GM20000 (cell line): Measurements from ENCODE around the gene MYO9A.

Experiments
- DNase-seq: peaks from one replicate; pipeline ENCODE4 v3.0.0; 2012; ENCODE audit warnings: low spot score
- TF ChIP-seq, protein P1 (sequence below): IDR thresholded peaks from 2 replicates; pipeline ENCODE4 v1.5.1; 2012; ENCODE audit warnings: mild to moderate bottlenecking, control low read depth; ENCODE audit errors: extremely low read depth, missing control alignments

The MYO9A gene

DNA sequence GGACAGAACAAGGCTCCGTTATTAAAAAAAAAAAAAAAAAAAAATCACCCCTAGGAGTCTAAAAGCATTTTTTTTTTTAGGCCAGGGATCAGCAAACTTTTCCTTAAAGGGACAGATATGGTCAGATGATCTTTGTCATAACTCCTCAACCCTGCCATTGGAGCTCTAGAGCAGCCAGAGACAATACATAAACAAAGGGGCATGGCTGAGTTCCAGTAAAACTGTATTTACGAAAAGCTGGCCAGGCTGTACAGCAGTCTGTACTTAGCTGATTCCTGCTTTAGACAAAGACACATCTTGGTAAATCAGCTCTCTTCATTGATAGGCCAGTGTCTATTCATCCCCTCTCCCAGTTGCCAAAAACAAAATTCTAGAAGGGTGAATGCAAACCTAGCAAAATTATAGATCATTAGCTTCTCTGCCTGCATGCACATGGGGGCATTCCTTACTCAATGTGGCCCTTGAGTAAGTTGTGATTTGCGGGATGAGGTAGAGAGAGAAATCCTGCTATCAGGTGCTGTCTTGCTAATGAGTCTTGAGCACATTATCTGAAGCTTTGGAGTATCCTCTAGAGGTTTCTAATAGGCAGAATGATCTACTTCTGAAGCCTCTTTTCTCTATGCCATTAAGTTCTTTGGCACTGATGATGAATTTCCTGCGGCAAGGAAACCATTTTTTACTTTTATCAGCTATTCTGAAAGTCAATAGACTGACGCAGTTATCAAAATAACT lies 35.5 kb upstream of the MYO9A start:
- DNase-seq: no peak
- TF ChIP-seq, protein P1, sequence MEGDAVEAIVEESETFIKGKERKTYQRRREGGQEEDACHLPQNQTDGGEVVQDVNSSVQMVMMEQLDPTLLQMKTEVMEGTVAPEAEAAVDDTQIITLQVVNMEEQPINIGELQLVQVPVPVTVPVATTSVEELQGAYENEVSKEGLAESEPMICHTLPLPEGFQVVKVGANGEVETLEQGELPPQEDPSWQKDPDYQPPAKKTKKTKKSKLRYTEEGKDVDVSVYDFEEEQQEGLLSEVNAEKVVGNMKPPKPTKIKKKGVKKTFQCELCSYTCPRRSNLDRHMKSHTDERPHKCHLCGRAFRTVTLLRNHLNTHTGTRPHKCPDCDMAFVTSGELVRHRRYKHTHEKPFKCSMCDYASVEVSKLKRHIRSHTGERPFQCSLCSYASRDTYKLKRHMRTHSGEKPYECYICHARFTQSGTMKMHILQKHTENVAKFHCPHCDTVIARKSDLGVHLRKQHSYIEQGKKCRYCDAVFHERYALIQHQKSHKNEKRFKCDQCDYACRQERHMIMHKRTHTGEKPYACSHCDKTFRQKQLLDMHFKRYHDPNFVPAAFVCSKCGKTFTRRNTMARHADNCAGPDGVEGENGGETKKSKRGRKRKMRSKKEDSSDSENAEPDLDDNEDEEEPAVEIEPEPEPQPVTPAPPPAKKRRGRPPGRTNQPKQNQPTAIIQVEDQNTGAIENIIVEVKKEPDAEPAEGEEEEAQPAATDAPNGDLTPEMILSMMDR: no peak

DNA sequence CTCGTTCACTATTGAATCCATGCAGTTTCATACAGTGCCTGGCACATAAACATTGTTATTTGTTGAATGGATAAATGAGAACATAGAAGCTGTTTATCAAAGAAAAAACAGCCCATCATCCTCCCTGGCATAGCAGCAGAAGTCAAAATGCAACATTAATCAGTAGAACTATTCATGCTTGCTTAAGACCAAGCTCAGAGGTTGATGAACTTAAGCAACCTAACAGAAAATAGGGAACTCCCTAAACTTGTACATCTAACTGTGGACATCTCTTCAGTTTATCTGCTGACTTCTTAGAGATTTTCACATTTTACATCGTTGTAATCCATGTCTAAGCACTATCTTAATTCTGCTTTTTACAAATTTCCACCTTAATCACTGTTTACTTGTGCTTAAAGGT lies 29.5 kb upstream of the MYO9A start:
- TF ChIP-seq, protein P1: no peak
- DNase-seq: no peak

DNA sequence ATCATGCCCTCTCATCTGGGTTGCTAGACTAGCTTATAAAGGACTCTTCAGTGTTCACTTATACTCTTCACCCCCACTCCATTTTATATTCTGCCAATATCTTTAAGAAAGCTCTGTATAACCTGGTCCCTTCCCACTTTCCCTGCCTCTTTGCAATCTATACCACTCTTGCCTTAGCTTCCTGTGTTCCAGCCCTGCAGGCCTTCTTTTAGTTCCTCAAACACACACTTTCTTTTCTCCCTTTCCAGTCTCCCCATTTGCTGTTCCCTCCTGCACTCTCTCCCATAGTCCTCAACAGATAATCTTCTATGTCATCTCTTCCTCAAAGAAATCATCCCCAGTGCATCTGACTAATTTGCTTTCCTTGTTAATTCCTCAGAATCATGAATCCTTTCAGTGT lies 29.0 kb upstream of the MYO9A start:
- no peak for DNase-seq
- TF ChIP-seq, protein P1: no peak

DNA sequence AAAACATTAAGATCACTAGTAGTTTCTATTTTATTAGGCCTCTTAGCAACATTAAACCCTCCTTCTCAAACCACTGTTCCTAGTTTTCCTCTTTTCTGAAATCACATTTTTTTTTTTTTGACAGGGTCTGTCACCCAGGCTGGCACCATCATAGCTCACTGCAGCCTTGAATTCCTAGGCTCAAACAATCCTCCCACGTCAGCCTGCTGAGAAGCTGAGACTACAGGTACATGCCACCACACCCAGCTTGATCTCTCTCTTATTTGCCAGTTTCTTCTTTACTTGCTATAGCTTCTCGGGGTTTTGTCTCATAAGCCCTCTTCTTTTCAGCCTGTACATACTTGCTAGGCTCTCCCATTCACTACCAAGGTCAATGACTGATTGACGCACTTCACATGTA lies 28.3 kb upstream of the MYO9A start:
- DNase-seq: no peak
- TF ChIP-seq, protein P1: no peak

DNA sequence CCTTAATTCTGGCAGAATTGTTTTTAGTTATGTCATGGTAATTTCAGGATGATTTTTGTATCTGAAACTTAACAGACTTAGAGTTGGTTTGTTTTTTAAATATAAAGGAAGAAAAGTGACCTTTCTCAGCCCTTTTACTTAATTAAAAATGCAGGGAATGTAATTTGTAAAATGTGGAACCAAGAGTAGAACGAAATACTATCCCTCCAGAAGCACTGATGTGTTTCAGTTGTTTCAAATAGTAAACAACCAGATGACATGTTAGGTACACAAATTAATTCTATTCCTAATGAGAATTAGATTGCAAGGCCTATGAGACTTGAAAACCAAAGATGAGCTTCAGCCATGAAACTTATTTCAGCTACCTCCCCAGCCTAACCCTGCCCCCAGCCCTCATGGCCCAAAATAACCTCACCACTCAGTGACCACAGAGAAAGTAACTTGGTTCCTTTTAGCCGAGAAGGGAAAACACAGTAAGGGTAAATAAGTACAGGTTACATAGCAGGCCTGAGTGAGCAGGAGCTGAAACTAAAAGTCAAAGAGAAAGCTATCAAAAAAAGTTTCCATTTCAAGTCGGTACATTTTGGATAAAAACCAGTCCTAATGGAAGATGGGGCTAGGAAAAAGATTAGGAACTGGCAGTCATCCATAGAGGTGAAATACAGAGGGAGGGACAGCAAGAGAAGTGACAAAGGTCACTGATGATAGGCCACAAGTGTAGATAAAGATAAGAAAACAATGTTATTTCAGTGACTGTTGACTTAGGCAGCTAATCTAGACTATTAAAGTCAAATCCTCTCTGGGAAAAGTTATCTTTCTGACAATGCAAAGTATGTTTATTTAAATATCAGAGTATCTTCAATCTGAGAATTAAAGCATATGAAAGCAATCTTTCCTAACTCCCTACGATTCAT lies 23.5 kb upstream of the MYO9A start:
- TF ChIP-seq, protein P1: no peak

DNA sequence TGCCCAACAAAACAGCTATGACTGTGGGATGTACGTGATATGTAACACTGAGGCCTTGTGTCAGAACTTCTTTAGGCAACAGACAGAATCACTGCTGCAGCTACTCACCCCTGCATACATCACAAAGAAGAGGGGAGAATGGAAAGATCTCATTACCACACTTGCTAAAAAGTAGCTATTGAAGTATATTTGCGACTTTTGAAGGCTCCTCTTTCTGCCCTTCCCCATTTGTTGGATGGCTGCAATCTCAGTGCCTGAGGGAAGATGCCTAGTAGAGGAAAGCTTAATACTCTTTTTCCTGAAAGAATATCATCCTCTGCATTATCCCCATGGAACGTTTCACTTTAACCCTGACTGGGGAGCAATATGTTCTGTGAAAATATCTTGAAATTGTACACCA lies 22.1 kb upstream of the MYO9A start:
- DNase-seq: no peak
- TF ChIP-seq, protein P1: no peak

More for the DNA sequence above, 23.5 kb upstream of the MYO9A start:
- peak; percentile 86 for DNase-seq

DNA sequence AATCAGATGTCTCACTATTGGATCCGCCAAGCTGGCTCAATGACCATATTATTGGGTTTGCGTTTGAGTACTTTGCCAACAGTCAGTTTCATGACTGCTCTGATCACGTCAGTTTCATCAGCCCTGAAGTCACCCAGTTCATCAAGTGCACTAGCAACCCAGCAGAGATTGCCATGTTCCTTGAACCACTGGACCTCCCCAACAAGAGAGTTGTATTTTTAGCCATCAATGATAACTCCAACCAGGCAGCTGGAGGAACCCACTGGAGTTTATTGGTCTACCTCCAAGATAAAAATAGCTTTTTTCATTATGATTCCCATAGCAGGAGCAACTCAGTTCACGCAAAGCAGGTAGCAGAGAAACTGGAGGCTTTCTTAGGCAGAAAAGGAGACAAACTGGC lies 21.7 kb upstream of the MYO9A start:
- TF ChIP-seq, protein P1: no peak
- DNase-seq: no peak
